GM13976 (cell line): ENCODE data around the gene NOTO.

Source experiments
- DNase-seq: peaks from one replicate; pipeline ENCODE4 v3.0.0; 2012; ENCODE audit warnings: low spot score
- in situ Hi-C: fragments of 300-500 bp; cut with MboI; formaldehyde crosslinking; loops from one replicate; pipeline ENCODE4 v1.12.0; 2022; ENCODE audit warnings: low sequenced_read_pairs, mixed read lengths, inconsistent platforms; ENCODE audit not compliant: unreplicated experiment
- TF ChIP-seq, protein P1 (sequence below): IDR thresholded peaks from 2 replicates; pipeline ENCODE4 v1.5.1; 2012; ENCODE audit warnings: borderline replicate concordance, mild to moderate bottlenecking; ENCODE audit not compliant: insufficient read depth; ENCODE audit errors: extremely low read depth, missing control alignments, control extremely low read depth

Gene NOTO

DNA sequence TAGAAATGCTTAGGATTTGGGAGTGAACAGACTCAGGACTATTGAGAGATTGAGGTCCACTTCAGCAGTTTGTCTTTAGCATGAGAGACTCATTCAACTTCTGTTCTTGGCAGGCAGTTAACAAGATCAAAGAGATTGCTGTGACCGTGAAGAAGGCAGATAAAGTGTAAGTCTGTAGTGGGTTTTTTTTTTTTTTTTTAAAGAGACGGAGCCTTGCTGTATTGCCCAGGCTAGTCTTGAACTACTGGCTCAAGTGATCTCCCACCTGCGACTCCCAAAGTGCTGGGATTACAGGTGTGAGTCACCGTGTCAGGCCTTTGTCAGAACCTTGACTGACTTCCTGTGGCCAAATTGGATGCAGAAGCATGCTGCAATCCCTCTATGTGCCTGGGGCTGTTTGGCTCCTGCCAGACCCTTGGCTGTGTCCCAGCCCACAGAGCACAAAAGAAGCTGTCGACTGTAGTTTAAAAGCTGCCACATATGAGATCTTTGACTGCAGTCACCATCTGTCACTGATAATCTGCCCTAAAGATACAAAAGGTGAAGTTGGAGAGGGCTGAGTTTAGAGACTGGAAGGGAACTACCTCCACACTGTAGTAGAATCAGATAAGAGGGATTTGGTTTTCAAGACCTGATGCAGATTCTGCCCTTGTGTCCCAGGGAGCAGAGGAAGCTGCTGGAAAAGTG lies 41.7 kb downstream of the NOTO start:
- in situ Hi-C loops, result no loop called here
- TF ChIP-seq, protein P1, sequence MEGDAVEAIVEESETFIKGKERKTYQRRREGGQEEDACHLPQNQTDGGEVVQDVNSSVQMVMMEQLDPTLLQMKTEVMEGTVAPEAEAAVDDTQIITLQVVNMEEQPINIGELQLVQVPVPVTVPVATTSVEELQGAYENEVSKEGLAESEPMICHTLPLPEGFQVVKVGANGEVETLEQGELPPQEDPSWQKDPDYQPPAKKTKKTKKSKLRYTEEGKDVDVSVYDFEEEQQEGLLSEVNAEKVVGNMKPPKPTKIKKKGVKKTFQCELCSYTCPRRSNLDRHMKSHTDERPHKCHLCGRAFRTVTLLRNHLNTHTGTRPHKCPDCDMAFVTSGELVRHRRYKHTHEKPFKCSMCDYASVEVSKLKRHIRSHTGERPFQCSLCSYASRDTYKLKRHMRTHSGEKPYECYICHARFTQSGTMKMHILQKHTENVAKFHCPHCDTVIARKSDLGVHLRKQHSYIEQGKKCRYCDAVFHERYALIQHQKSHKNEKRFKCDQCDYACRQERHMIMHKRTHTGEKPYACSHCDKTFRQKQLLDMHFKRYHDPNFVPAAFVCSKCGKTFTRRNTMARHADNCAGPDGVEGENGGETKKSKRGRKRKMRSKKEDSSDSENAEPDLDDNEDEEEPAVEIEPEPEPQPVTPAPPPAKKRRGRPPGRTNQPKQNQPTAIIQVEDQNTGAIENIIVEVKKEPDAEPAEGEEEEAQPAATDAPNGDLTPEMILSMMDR, result no peak
- DNase-seq, result no peak

DNA sequence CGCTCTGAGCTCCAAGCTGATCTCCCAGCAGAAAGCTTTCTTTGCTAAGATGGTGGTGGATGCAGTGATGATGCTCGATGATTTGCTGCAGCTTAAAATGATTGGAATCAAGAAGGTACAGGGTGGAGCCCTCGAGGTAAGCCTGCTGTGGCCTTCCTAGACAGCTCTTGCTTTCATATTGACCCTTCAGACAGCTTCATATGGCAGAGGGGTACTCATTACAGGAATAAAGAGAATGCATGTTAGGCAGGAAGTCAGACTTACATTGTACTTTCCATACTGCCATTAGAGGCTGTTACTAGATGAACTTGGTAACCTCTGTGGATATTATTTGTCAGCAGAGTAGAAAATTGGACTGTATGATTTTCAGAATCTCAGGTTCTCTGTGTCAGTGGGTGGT lies 42.2 kb downstream of the NOTO start:
- in situ Hi-C loops, result no loop called here
- no peak for DNase-seq
- TF ChIP-seq, protein P1, result no peak

DNA sequence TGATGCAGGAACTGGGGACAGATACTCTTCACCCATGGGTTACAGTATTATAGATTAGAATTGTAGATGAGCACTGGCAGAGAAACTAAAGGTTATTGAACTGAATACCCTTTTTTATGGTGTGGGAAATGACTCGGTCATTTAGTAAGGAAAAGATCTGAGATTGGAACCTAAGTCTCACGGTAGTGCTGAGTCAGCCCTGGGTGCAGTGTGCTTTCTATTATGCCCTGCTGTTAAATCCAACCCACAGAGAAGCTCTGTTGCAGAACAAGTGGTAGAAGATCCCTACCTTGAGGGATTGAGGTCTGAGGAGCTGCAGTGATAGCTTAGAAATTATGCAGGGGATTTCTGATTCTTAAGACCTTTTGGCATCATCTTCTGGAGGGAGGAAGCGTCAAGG lies 44.5 kb downstream of the NOTO start:
- DNase-seq, result no peak
- TF ChIP-seq, protein P1, result no peak
- in situ Hi-C loops, result no loop called here

DNA sequence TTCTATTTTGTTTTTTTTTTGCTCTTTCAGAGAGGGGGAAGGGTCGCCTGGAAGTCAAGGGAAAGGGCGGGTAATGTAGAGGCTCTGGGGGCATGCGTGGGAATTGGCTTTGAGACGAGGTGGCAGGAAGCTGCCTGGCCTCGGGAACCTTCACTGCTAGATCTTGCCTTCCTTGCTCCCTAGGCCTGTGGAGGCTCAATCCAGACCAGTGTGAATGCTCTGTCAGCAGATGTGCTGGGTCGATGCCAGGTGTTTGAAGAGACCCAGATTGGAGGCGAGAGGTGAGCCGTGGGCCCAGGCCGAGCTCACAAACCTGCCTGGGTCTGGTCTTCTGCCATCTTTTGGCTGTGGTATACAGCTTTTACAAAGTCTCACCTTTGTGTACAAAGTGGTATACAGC lies 47.3 kb downstream of the NOTO start:
- TF ChIP-seq, protein P1, result no peak
- DNase-seq, result no peak
- in situ Hi-C loops, result no loop called here

DNA sequence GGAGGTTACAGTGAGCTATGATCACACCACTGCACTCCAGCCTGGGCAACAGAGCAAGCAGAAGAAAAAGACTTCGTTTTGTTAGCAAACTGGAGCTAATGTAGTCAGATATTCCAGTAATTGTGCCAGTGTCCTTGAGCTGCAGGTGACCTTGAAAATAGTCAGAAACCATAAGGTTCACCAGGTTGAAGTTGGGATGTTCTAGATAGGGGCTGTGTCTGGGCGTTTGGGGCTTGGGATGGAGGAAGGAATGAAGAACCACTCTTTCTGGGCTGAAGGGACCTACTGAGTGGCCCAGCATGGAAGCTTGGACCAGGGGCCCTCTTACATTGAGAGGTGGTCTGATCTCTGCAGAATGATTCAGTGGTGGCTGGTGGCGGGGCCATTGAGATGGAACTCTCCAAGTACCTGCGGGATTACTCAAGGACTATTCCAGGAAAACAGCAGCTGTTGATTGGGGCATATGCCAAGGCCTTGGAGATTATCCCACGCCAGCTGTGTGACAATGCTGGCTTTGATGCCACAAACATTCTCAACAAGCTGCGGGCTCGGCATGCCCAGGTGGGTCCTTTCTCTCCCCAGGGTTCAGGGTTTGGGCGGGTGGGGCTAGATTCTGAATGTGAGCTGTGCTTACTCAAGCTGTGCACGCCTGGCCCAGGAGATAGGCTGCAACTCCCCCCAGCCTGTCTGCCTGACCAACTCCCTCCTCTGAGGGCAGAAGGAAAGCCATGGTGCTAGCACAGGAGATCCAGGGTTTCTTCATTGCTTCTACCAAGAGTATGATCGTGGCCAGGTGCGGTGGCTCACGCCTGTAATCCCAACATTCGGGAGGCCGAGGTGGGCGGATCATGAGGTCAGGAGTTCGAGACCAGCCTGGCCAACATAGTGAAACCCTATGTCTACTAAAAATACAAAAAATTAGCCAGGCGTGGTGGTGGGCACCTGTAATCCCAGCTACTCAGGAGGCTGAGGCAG lies 48.8 kb downstream of the NOTO start:
- TF ChIP-seq, protein P1, result no peak
- in situ Hi-C loops, result no loop called here
- no peak for DNase-seq

DNA sequence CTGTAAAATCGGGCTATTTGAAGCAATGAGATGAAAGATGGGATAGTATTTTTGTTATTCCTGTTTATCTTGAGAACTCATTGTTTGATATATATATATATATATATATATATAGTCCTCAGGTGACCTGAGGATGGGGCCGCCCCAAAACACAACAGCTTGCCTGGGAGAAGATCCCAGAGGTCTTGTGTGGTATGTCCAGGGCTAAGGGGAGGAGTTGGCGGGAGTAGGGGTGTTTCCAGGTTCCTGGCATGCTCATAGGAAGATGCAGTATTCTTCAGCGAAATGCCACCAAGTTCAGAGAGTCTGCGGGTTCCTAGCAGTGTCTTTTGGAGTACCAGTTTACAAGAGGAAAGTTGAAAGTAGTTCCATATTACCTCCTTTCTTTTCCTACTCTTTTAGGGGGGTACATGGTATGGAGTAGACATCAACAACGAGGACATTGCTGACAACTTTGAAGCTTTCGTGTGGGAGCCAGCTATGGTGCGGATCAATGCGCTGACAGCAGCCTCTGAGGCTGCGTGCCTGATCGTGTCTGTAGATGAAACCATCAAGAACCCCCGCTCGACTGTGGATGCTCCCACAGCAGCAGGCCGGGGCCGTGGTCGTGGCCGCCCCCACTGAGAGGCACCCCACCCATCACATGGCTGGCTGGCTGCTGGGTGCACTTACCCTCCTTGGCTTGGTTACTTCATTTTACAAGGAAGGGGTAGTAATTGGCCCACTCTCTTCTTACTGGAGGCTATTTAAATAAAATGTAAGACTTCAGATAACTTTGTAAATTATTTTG lies 50.1 kb downstream of the NOTO start:
- TF ChIP-seq, protein P1, result no peak
- DNase-seq, result no peak
- in situ Hi-C loops, result no loop called here
